SK-N-SH (cell line): Measurements from ENCODE around the gene MAP7. TPM values are rescaled to one million over a fixed set of nuclear protein-coding genes. Genes with fewer than 3 reads are reported as not detected.

ENCODE experiments used
- CTCF ChIA-PET: fragments of 300-600, 350-600 bp; formaldehyde crosslinking; extraction: SDS; loops from one replicate; lab custom pipeline; 2021; lab: Yijun Ruan, JAX
- POLR2A ChIA-PET: fragments of 350-600 bp; sonication (Branson Sonifier 250); formaldehyde crosslinking; extraction: SDS; loops from one replicate; lab custom pipeline; 2020; ENCODE audit warnings: antibody characterized with exemption, inconsistent platforms; lab: Yijun Ruan, JAX
- DNase-seq: peaks from one replicate; pipeline ENCODE4 v3.0.0; 2012
- H2AFZ ChIP-seq: fragments of 200-600 bp; sonication (generic); 2 replicates; pipeline ENCODE4 v1.8.1; 2016; ENCODE audit warnings: antibody characterized with exemption, mild to moderate bottlenecking, low read depth
- H3F3A ChIP-seq: fragments of 200-600 bp; sonication (generic); replicated peaks from 2 replicates; pipeline ENCODE3; 2016; ENCODE audit warnings: antibody characterized with exemption, mild to moderate bottlenecking; ENCODE audit not compliant: insufficient read depth
- H3K27ac ChIP-seq, 2 experiments: fragments of 200-500 bp in 1 of 2; fragments of 200-600 bp in 1 of 2; sonication (Bioruptor generic) in 1 of 2; sonication (generic), shearing (Covaris generic) in 1 of 2; 2 replicates each; pipeline versions ENCODE4 v1.5.1 to v1.6.1; 2014 to 2016; ENCODE audit warnings: low read depth in 2 of 2, inconsistent platforms in 1 of 2, low read length in 1 of 2, mild to moderate bottlenecking in 1 of 2, mixed read lengths in 1 of 2
- H3K27me3 ChIP-seq: fragments of 200-600 bp; sonication (generic), shearing (Covaris generic); 2 replicates; pipeline ENCODE4 v1.6.1; 2016; ENCODE audit warnings: mixed run types; ENCODE audit not compliant: insufficient read depth
- H3K36me3 ChIP-seq, 2 experiments: fragments of 200-500 bp in 1 of 2; fragments of 200-600 bp in 1 of 2; sonication (Bioruptor generic) in 1 of 2; sonication (generic) in 1 of 2; replicated peaks in 1 of 2; 2 replicates each; pipeline versions ENCODE3 to v1.5.1; 2014 to 2016; ENCODE audit warnings: low read length in 1 of 2, mild to moderate bottlenecking in 1 of 2; ENCODE audit not compliant: insufficient read depth in 2 of 2, control insufficient read depth in 1 of 2
- H3K4me1 ChIP-seq, 2 experiments: fragments of 200-500 bp in 1 of 2; fragments of 200-600 bp in 1 of 2; sonication (Bioruptor generic) in 1 of 2; sonication (generic), shearing (Covaris generic) in 1 of 2; 2 replicates each; pipeline versions ENCODE4 v1.5.1 to v1.6.1; 2014 to 2016; ENCODE audit warnings: low read depth in 1 of 2, low read length in 1 of 2, mixed run types in 1 of 2; ENCODE audit not compliant: insufficient read depth in 2 of 2, control insufficient read depth in 1 of 2
- H3K4me2 ChIP-seq: fragments of 200-600 bp; sonication (generic), shearing (Covaris generic); 2 replicates; pipeline ENCODE4 v1.6.1; 2017; ENCODE audit warnings: mixed run types
- H3K4me3 ChIP-seq, 2 experiments: fragments of 200-500 bp in 1 of 2; fragments of 200-600 bp in 1 of 2; sonication (Bioruptor generic) in 1 of 2; sonication (generic), shearing (Covaris generic) in 1 of 2; 2 replicates each; pipeline versions ENCODE4 v1.5.1 to v1.8.1; 2014 to 2016; ENCODE audit warnings: low read depth in 2 of 2, inconsistent platforms in 1 of 2, low read length in 1 of 2, mild to moderate bottlenecking in 1 of 2, mixed read lengths in 1 of 2, moderate library complexity in 1 of 2
- H3K79me2 ChIP-seq: fragments of 200-600 bp; sonication (generic); 2 replicates; pipeline ENCODE4 v1.8.1; 2017; ENCODE audit warnings: mild to moderate bottlenecking; ENCODE audit not compliant: insufficient read depth
- H3K9ac ChIP-seq: fragments of 200-600 bp; sonication (generic); 2 replicates; pipeline ENCODE4 v1.6.1; 2017; ENCODE audit warnings: mixed run types
- H3K9me2 ChIP-seq: fragments of 200-600 bp; sonication (generic); 2 replicates; pipeline ENCODE4 v1.6.1; 2017; ENCODE audit warnings: mixed run types
- H3K9me3 ChIP-seq: fragments of 200-600 bp; sonication (generic); 2 replicates; pipeline ENCODE4 v1.6.1; 2017; ENCODE audit warnings: mixed run types, mild to moderate bottlenecking, moderate library complexity
- H4K20me1 ChIP-seq: fragments of 200-600 bp; sonication (generic); 2 replicates; pipeline ENCODE4 v1.6.1; 2017; ENCODE audit warnings: mild to moderate bottlenecking, mixed run types; ENCODE audit not compliant: insufficient read depth
- ELF1 ChIP-seq: IDR thresholded peaks from 2 replicates; pipeline ENCODE4 v1.4.0; 2012
- EZH2phosphoT487 ChIP-seq: fragments of 200-600 bp; sonication (generic); IDR thresholded peaks from 2 replicates; pipeline ENCODE4 v1.6.1; 2017; ENCODE audit warnings: low read depth, mixed run types, mild to moderate bottlenecking, antibody characterized with exemption, moderate library complexity, borderline replicate concordance
- FOSL2 ChIP-seq: IDR thresholded peaks from 2 replicates; pipeline ENCODE4 v1.4.0; 2012; ENCODE audit warnings: low read depth, mild to moderate bottlenecking, moderate library complexity, borderline replicate concordance
- FOXJ3 ChIP-seq: sonication (generic); formaldehyde crosslinking; IDR thresholded peaks from 2 replicates; pipeline ENCODE4 v1.5.1; 2020; ENCODE audit warnings: mild to moderate bottlenecking, missing genetic modification reagents
- FOXM1 ChIP-seq: IDR thresholded peaks from 2 replicates; pipeline ENCODE4 v1.4.0; 2012; ENCODE audit warnings: low read depth, mild to moderate bottlenecking
- GATA2 ChIP-seq: sonication (generic); formaldehyde crosslinking; IDR thresholded peaks from 2 replicates; pipeline ENCODE4 v1.5.0; 2020; ENCODE audit warnings: mild to moderate bottlenecking, missing genetic modification reagents
- MEF2A ChIP-seq: IDR thresholded peaks from 2 replicates; pipeline ENCODE4 v1.4.0; 2012; ENCODE audit warnings: low read depth, borderline replicate concordance
- NFIC ChIP-seq: IDR thresholded peaks from 2 replicates; pipeline ENCODE4 v1.4.0; 2012; ENCODE audit warnings: borderline replicate concordance
- POLR2AphosphoS5 ChIP-seq: IDR thresholded peaks from 2 replicates; pipeline ENCODE4 v1.6.1; 2012; ENCODE audit warnings: low read depth, low read length
- SMC3 ChIP-seq: IDR thresholded peaks from 2 replicates; pipeline ENCODE4 v1.6.1; 2012; ENCODE audit warnings: low read depth, low read length, improper control_type of control experiment
- TAF1 ChIP-seq: IDR thresholded peaks from 2 replicates; pipeline ENCODE4 v1.6.1; 2012; ENCODE audit warnings: low read depth, mild to moderate bottlenecking, low read length, moderate library complexity, borderline replicate concordance
- YY1 ChIP-seq: IDR thresholded peaks from 2 replicates; pipeline ENCODE4 v1.4.0; 2012; ENCODE audit warnings: low read depth, mild to moderate bottlenecking
- WGBS: methylation state at CpG from one replicate; pipeline ENCODE4 v1.1.6; 2017; ENCODE audit warnings: low lambda C conversion rate; 5-methylcytosine and 5-hydroxymethylcytosine counted together
- polyA plus RNA-seq, 3 experiments: library from polyadenylated mRNA; depleted of rRNA; stranded (reverse); fragments of >200 nt; gene quantifications; 2 replicates each; pipeline ENCODE4 v1.2.3, GENCODE V29; 2012
- TF ChIP-seq, protein P1 (sequence below): fragments of 150-350 bp; IDR thresholded peaks from 2 replicates; pipeline ENCODE4 v1.6.1; 2016; ENCODE audit warnings: mild to moderate bottlenecking, low read depth, low read length
- TF ChIP-seq, protein P2 (sequence below): fragments of 200-600 bp; sonication (generic); IDR thresholded peaks from 2 replicates; pipeline ENCODE4 v1.6.1; 2017; ENCODE audit warnings: antibody characterized with exemption, mild to moderate bottlenecking, moderate library complexity
- TF ChIP-seq, protein P3 (sequence below): IDR thresholded peaks from 2 replicates; pipeline ENCODE4; 2012

The MAP7 gene
- polyA plus RNA-seq, 1 of the 3 experiments (the other 2 are of a cell fraction), result 0.76 TPM

DNA sequence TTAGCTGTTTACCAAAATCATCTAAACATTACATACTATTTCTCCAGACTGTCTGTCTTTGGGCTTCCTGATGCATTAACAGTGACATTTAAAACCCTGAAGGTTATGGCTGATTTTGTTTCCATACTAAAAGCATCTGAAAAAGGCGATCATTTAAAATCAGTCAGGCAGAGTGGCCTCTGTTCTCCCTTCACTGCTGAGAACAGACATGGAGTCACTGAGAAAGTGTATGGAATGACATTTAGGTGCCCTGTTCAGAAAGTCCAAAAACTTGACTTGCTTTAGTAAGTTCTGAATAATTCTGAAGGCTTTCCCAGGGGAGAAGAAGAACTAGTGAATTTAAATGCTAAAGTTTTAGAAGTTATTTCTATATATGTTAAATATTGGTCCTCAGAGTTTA is 83.0 kb downstream of the MAP7 start:
- DNase-seq, result no peak
- Histone ChIP-seq H3K79me2 (no peaks in the 10 kb centered on the region), H3K27ac (peak overlapping the region in 1 of 2 experiments; percentile 65; a peak in 2 of 4 replicates), H3K4me2 (no peak overlapping the region), H3K4me1 (no peaks in the 10 kb centered on the region; a peak in 2 of 4 replicates), H4K20me1 (no peaks in the 10 kb centered on the region), H3F3A (no peaks in the 10 kb centered on the region), H2AFZ (no peak overlapping the region), H3K4me3 (no peak overlapping the region), H3K9me2 (no peaks in the 10 kb centered on the region), H3K9ac (no peak overlapping the region), H3K27me3 (no peaks in the 10 kb centered on the region), H3K36me3 (no peaks in the 10 kb centered on the region), H3K9me3 (no peaks in the 10 kb centered on the region)
- 55% methylated on average over 1 of the region's 1 CpG for WGBS
- CTCF ChIA-PET, result no interaction called here
- TF ChIP-seq POLR2AphosphoS5, result no peak
- no peak for TF ChIP-seq TAF1
- no peak for TF ChIP-seq SMC3
- no peak for TF ChIP-seq FOSL2
- TF ChIP-seq ELF1, result no peak
- TF ChIP-seq, protein P1, sequence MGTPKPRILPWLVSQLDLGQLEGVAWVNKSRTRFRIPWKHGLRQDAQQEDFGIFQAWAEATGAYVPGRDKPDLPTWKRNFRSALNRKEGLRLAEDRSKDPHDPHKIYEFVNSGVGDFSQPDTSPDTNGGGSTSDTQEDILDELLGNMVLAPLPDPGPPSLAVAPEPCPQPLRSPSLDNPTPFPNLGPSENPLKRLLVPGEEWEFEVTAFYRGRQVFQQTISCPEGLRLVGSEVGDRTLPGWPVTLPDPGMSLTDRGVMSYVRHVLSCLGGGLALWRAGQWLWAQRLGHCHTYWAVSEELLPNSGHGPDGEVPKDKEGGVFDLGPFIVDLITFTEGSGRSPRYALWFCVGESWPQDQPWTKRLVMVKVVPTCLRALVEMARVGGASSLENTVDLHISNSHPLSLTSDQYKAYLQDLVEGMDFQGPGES, result no peak
- TF ChIP-seq FOXM1, result no peak
- TF ChIP-seq MEF2A, result no peak
- no peak for TF ChIP-seq EZH2phosphoT487
- TF ChIP-seq, protein P2, sequence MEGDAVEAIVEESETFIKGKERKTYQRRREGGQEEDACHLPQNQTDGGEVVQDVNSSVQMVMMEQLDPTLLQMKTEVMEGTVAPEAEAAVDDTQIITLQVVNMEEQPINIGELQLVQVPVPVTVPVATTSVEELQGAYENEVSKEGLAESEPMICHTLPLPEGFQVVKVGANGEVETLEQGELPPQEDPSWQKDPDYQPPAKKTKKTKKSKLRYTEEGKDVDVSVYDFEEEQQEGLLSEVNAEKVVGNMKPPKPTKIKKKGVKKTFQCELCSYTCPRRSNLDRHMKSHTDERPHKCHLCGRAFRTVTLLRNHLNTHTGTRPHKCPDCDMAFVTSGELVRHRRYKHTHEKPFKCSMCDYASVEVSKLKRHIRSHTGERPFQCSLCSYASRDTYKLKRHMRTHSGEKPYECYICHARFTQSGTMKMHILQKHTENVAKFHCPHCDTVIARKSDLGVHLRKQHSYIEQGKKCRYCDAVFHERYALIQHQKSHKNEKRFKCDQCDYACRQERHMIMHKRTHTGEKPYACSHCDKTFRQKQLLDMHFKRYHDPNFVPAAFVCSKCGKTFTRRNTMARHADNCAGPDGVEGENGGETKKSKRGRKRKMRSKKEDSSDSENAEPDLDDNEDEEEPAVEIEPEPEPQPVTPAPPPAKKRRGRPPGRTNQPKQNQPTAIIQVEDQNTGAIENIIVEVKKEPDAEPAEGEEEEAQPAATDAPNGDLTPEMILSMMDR, result no peak
- TF ChIP-seq, protein P3, sequence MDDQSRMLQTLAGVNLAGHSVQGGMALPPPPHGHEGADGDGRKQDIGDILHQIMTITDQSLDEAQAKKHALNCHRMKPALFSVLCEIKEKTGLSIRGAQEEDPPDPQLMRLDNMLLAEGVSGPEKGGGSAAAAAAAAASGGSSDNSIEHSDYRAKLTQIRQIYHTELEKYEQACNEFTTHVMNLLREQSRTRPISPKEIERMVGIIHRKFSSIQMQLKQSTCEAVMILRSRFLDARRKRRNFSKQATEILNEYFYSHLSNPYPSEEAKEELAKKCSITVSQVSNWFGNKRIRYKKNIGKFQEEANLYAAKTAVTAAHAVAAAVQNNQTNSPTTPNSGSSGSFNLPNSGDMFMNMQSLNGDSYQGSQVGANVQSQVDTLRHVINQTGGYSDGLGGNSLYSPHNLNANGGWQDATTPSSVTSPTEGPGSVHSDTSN, result no peak
- POLR2A ChIA-PET, result no interaction called here

DNA sequence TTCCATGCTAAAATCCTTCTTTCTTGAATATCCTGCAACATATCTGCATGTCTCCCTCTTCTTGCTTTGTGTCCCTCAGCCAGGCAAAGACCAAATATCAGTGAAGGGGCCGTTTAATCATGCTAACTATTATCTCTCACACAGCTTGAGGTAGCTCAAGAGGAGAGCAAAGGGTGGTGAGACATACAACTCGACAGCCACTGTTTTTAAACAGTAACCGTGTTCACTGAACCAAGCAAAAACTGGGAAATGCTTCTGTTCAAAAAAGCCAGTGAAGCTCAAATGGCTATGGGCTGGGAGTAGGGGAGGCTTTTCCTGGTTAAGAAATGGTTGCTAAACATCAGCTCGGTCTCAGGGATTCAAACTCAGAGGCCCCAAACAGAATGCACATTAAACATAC is 83.4 kb downstream of the MAP7 start:
- POLR2A ChIA-PET, result no interaction called here
- H3K4me3 ChIP-seq, result no peak overlapping the region
- no peaks in the 10 kb centered on the region for H3K79me2 ChIP-seq
- H2AFZ ChIP-seq, result no peak overlapping the region
- CTCF ChIA-PET, result no interaction called here
- H3K9me3 ChIP-seq, result no peaks in the 10 kb centered on the region
- no peaks in the 10 kb centered on the region for H3F3A ChIP-seq
- no peak for TF ChIP-seq GATA2 (CRISPR knock-in tag)
- no peak for TF ChIP-seq NFIC
- TF ChIP-seq, protein P3, result no peak
- TF ChIP-seq YY1, result no peak
- no peak for TF ChIP-seq FOXJ3 (CRISPR knock-in tag)
- TF ChIP-seq, protein P1, result no peak
- no peaks in the 10 kb centered on the region; a peak in 2 of 4 replicates for H3K4me1 ChIP-seq
- H3K9me2 ChIP-seq, result no peaks in the 10 kb centered on the region
- H3K4me2 ChIP-seq, result no peak overlapping the region
- H3K36me3 ChIP-seq, result no peaks in the 10 kb centered on the region
- no peaks in the 10 kb centered on the region for H4K20me1 ChIP-seq
- peak overlapping the region in 1 of 2 experiments; percentile 65; a peak in 2 of 4 replicates for H3K27ac ChIP-seq
- no peaks in the 10 kb centered on the region for H3K27me3 ChIP-seq
- 29% methylated on average over 4 of the region's 4 CpGs for WGBS
- no peak overlapping the region for H3K9ac ChIP-seq
- DNase-seq, result no peak
